Ovary (tissue), 9 donors: ENCODE results near the gene PLA2G4D. TPM values are rescaled to one million over a fixed set of nuclear protein-coding genes. Genes with fewer than 3 reads are reported as not detected.

Source experiments
- DNase-seq, 5 donors: peaks; one replicate each; pipeline ENCODE4 v3.0.0-alpha.2; 2019 to 2020
- H3K27ac ChIP-seq, 2 donors: fragments of 200-600 bp; one replicate each; pipeline versions ENCODE4 v1.5.1 to v1.8.0; 2019 to 2022
- H3K27me3 ChIP-seq: fragments of 200-600 bp; one replicate; pipeline ENCODE4 v1.8.0; 2022
- H3K36me3 ChIP-seq: fragments of 200-600 bp; sonication (generic); one replicate; pipeline ENCODE4 v1.5.1; 2019
- H3K4me1 ChIP-seq: one replicate; pipeline ENCODE4 v1.8.1; 2013; ENCODE audit warnings: mild to moderate bottlenecking, moderate library complexity; ENCODE audit not compliant: insufficient read depth
- H3K4me3 ChIP-seq: fragments of 200-600 bp; sonication (generic); one replicate; pipeline ENCODE4 v1.5.1; 2017
- H3K9me3 ChIP-seq, 2 donors: fragments of 200-600 bp in 1 of 2; sonication (generic) in 1 of 2; one replicate each; pipeline versions ENCODE4 v1.5.1 to v1.8.1; 2013 to 2019; ENCODE audit warnings: mild to moderate bottlenecking in 1 of 2, moderate library complexity in 1 of 2
- EP300 ChIP-seq: sonication (generic); formaldehyde crosslinking; IDR thresholded peaks from one replicate; pipeline ENCODE4 v1.6.1; 2017; ENCODE audit warnings: antibody characterized with exemption
- POLR2A ChIP-seq: fragments of 450-650 bp; IDR thresholded peaks from one replicate; pipeline ENCODE4 v1.6.1; 2017; ENCODE audit warnings: antibody characterized with exemption, mild to moderate bottlenecking, moderate library complexity
- WGBS, 3 donors: extraction: QIAGEN DNeasy Blood & Tissue Kit in 1 of 3; methylation state at CpG; one replicate each; pipeline versions ENCODE4 v1.1.5 to v1.1.7; 2013 to 2017; 5-methylcytosine and 5-hydroxymethylcytosine counted together
- intact Hi-C, 4 donors: fragments of 100-400 bp; cut with DNase I; formaldehyde crosslinking; loops; one replicate each; pipeline versions ENCODE4 v1.11.0 to v1.15.1; 2022 to 2023
- polyA plus RNA-seq, 2 donors: library from polyadenylated mRNA; stranded (reverse); fragments of 200-250 nt in 1 of 2; fragments of 350-450 nt in 1 of 2; fragmentation: Illumina TruSeq in 1 of 2; extraction: RNeasy Lipid Tissue Mini Kit (QIAGEN cat#74804) in 1 of 2; gene quantifications; one replicate each; pipeline ENCODE4 v1.2.3, GENCODE V29; 2013 to 2014
- total RNA-seq, 7 donors: library from RNA; depleted of rRNA in 2 of 7; stranded (reverse); fragments of >200 nt in 2 of 7; fragmentation: NEBNext Ultra II Directional in 3 of 7; extraction: Animal tissue kit (Norgen Biotek cat#: 25700) in 3 of 7; gene quantifications; one replicate each; pipeline versions ENCODE4 v1.1.0 to v1.2.4, GENCODE V29; 2016 to 2023
- TF ChIP-seq, protein P1 (sequence below), 3 donors: fragments of 450-650 bp in 2 of 3; fragments of 200-600 bp in 1 of 3; IDR thresholded peaks; one replicate each; pipeline versions ENCODE4 v1.5.1 to v1.8.0; 2016 to 2022; ENCODE audit warnings: antibody characterized with exemption in 3 of 3, mild to moderate bottlenecking in 1 of 3
- donor health status: DM: no; HTN: no; CAD: no; lungs with moderate emphysema.
- donor health status: DM: no; HTN: no; CAD: no.
- donor health status: Bipolar disorder and iron deficiency.
- donor health status: DM: yes; HTN: yes; CAD: no.
- donor health status: DM: no; HTN: no; CAD: no.
- donor health status: DM: yes; HTN: yes; CAD: no.

The PLA2G4D gene
- total and polyA plus RNA-seq, 9 donors: 0.11 to 0.12 TPM; not detected in 7

DNA sequence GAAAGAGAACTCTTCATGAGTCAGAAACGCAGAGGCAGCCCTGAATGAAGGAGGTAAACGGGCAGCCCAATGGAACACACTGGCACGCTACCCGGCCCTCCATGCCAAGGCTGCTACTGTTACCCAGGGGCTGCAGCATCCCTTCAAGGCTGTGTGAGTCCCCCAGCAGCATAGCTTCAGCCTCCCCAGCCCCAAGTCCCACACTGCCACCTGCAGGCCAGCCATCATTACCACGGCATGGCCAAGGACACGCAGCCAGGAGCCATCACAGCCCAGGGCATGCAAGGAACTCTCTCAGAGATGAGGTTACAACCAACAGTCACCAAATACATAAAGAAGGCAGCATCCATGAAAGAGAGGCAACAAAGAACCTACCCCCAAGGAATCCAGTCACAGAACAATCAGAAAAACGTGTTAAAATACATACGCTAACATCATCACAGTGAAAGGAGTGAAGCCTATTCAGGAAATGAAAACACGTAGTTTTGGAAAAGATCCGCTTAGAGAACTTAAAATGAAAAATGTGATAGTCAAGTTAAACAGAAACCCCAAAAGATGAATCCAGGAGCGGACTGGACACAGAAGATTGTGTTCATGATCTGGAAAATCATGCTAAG is 39.6 kb upstream of the PLA2G4D start:
- no peaks in the 10 kb centered on the region for H3K27me3 ChIP-seq
- H3K4me3 ChIP-seq: no peak overlapping the region
- H3K9me3 ChIP-seq: no peaks in the 10 kb centered on the region
- DNase-seq: no peak
- no peaks in the 10 kb centered on the region for H3K4me1 ChIP-seq
- intact Hi-C loops: no loop called here
- no peak overlapping the region for H3K27ac ChIP-seq
- 65 to 66% (median 65%) methylated on average over 11 of the region's 11 CpGs for WGBS, 3 donors
- TF ChIP-seq, protein P1, sequence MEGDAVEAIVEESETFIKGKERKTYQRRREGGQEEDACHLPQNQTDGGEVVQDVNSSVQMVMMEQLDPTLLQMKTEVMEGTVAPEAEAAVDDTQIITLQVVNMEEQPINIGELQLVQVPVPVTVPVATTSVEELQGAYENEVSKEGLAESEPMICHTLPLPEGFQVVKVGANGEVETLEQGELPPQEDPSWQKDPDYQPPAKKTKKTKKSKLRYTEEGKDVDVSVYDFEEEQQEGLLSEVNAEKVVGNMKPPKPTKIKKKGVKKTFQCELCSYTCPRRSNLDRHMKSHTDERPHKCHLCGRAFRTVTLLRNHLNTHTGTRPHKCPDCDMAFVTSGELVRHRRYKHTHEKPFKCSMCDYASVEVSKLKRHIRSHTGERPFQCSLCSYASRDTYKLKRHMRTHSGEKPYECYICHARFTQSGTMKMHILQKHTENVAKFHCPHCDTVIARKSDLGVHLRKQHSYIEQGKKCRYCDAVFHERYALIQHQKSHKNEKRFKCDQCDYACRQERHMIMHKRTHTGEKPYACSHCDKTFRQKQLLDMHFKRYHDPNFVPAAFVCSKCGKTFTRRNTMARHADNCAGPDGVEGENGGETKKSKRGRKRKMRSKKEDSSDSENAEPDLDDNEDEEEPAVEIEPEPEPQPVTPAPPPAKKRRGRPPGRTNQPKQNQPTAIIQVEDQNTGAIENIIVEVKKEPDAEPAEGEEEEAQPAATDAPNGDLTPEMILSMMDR (IDR thresholded peaks at IDR 0.05): no peak
- TF ChIP-seq POLR2A: no peak
- TF ChIP-seq EP300: no peak
- H3K36me3 ChIP-seq: no peaks in the 10 kb centered on the region

DNA sequence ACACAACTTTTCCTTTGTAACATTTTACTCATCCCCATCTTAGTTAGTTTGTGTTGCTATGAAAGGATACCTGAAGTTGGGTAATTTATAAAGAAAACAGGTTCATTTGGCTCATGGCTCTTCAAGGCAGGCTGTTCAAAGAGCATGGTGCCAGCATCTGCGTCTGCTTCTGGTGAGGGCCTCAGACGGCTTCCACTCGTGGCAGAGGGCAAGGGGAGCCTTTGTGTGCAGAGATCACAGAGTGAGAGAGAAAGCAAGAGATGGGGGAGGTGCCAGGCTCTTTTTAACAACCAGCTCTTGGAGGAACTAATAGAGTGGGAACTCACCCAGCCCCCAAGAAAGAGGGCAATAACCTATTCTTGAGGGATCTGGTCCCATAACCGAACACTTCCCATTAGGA is 39.0 kb upstream of the PLA2G4D start:
- 71 to 85% (median 76%) methylated on average over 4 of the region's 4 CpGs for WGBS, 3 donors
- H3K27ac ChIP-seq: no peak overlapping the region
- intact Hi-C loops: no loop called here

DNA sequence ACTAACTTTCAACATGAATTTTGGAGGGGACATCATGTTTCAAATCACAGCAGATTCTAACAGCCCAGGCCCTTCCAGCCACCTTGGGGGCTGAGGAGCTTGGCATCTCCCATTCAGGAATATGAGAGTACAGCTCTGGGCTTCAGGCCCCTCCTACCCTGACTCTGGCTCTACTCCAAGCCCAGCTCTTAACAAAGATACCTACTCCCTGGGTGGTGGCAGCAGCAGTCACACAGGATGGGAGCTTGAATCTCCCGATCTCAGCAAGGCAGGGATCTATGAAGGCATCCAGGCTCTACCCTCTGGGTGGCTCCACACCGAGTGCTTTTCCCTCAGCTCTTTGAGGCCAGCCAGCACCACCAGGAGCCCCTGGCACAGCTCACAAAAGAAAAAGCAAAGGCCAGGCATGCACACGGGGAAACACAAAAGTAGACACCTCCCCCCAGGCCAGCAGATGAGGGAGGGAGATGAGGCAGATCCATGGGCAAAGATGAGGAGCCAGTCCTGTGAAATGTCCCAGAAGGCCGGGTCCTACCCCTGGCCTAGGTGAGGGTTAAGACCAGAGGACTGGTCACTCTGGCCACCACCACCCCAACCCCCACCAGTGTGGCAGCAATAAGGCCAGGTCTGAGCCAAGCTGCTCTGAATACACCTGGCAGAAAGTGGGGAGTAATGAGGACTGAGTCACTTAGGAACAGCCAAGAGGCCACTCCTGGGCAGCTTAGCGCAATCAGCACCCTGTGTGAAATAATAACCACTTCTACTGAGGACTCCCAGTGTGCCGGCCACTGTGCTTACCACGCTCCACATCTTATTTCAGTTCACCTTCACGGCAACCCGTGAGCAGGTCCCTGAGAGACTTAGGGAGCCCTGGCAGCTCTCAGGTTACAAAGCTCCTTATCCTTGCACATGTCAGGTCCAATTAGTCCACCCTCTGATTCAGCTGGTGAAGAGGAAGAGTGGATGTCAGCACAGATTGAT is 37.8 kb upstream of the PLA2G4D start:
- WGBS, 3 donors: 69 to 77% (median 70%) methylated on average over 9 of the region's 9 CpGs
- intact Hi-C loops: no loop called here
- H3K27ac ChIP-seq: no peak overlapping the region
- no peaks in the 10 kb centered on the region for H3K36me3 ChIP-seq
- TF ChIP-seq, protein P1 (IDR thresholded peaks at IDR 0.05): no peak
- no peak for TF ChIP-seq EP300
- no peak for TF ChIP-seq POLR2A
- H3K4me1 ChIP-seq: no peaks in the 10 kb centered on the region
- no peaks in the 10 kb centered on the region for H3K9me3 ChIP-seq
- DNase-seq: no peak
- no peaks in the 10 kb centered on the region for H3K27me3 ChIP-seq
- no peak overlapping the region for H3K4me3 ChIP-seq

More for the DNA sequence above, 39.0 kb upstream of the PLA2G4D start:
- no peaks in the 10 kb centered on the region for H3K27me3 ChIP-seq
- TF ChIP-seq POLR2A: no peak
- no peak for TF ChIP-seq EP300
- TF ChIP-seq, protein P1 (IDR thresholded peaks at IDR 0.05): no peak
- no peak overlapping the region for H3K4me3 ChIP-seq
- no peaks in the 10 kb centered on the region for H3K4me1 ChIP-seq
- no peaks in the 10 kb centered on the region for H3K36me3 ChIP-seq
- DNase-seq: no peak
- no peaks in the 10 kb centered on the region for H3K9me3 ChIP-seq

GRCh38 chr15:42131006-42131405 is 36.6 kb upstream of the PLA2G4D start:
- no peak for DNase-seq
- no peaks in the 10 kb centered on the region for H3K9me3 ChIP-seq
- 85 to 97% (median 91%) methylated on average over 1 of the region's 1 CpG for WGBS, 3 donors
- no peak overlapping the region for H3K4me3 ChIP-seq
- no peaks in the 10 kb centered on the region for H3K4me1 ChIP-seq
- H3K27ac ChIP-seq: no peak overlapping the region
- no peaks in the 10 kb centered on the region for H3K36me3 ChIP-seq
- no peaks in the 10 kb centered on the region for H3K27me3 ChIP-seq
- intact Hi-C loops: no loop called here
- TF ChIP-seq, protein P1 (IDR thresholded peaks at IDR 0.05): no peak
- TF ChIP-seq POLR2A (no peak), EP300 (no peak)
